GM12878 (cell line): ENCODE data around the gene SPAG7. TPM values are rescaled to one million over a fixed set of nuclear protein-coding genes. Genes with fewer than 3 reads are reported as not detected.

Source experiments
- ATF7 ChIP-seq: fragments of 450-650 bp; IDR thresholded peaks from 2 replicates; pipeline ENCODE4 v1.6.1; 2016; ENCODE audit warnings: low read depth, mild to moderate bottlenecking
- EGR1 ChIP-seq, 2 experiments: IDR thresholded peaks; 1 replicate in 1 of 2; 2 replicates in 1 of 2; pipeline ENCODE4 v1.6.1; 2011 to 2012; ENCODE audit warnings: low read depth in 2 of 2, low read length in 2 of 2, borderline replicate concordance in 1 of 2, mild to moderate bottlenecking in 1 of 2, moderate library complexity in 1 of 2
- HDGF ChIP-seq: fragments of 450-650 bp; IDR thresholded peaks from 2 replicates; pipeline ENCODE4 v1.6.1; 2016; ENCODE audit warnings: antibody characterized with exemption
- MTA2 ChIP-seq: fragments of 450-650 bp; IDR thresholded peaks from 2 replicates; pipeline ENCODE4 v1.6.1; 2016; ENCODE audit warnings: low read depth, mild to moderate bottlenecking, moderate library complexity
- SKIL ChIP-seq: fragments of 450-650 bp; IDR thresholded peaks from 2 replicates; pipeline ENCODE4 v1.6.1; 2017; ENCODE audit warnings: mild to moderate bottlenecking, low read depth, inconsistent platforms; ENCODE audit not compliant: poor library complexity, severe bottlenecking
- polyA plus RNA-seq, 11 experiments: library from polyadenylated mRNA; depleted of rRNA in 4 of 11; unstranded in 6 of 11; stranded (reverse) in 5 of 11; fragments of >200 nt; fragmentation: Nextera tagmentation in 4 of 11; fragmentation: Illumina TruSeq in 1 of 11; extraction: Ambion mirVana in 4 of 11; extraction: Trizol in 1 of 11; gene quantifications; 1 replicate in 1 of 11; 2 replicates in 10 of 11; pipeline versions ENCODE4 v1.2.1 to v1.2.3, GENCODE V29; 2011 to 2016; ENCODE audit warnings: inconsistent platforms in 2 of 11, missing spikeins in 2 of 11, low read depth in 1 of 11
- total RNA-seq, 4 experiments: library from RNA; depleted of rRNA in 3 of 4; stranded (reverse); fragments of >200 nt in 3 of 4; fragmentation: Illumina TruSeq in 1 of 4; extraction: Trizol in 1 of 4; gene quantifications; 2 replicates each; pipeline versions ENCODE4 v1.2.1 to v1.2.3, GENCODE V29; 2013 to 2021
- TF ChIP-seq, protein P1 (sequence below): IDR thresholded peaks from 2 replicates; pipeline ENCODE4 v1.6.1; 2012; ENCODE audit warnings: low read depth, low read length, improper control_type of control experiment

SPAG7 gene
- total and polyA plus RNA-seq, 10 of the 15 experiments (the other 5 are each of a cell fraction or from before 2014, with no cell fraction given), result 7.9 to 146 (median 88.7) TPM

- TF ChIP-seq, protein P1, sequence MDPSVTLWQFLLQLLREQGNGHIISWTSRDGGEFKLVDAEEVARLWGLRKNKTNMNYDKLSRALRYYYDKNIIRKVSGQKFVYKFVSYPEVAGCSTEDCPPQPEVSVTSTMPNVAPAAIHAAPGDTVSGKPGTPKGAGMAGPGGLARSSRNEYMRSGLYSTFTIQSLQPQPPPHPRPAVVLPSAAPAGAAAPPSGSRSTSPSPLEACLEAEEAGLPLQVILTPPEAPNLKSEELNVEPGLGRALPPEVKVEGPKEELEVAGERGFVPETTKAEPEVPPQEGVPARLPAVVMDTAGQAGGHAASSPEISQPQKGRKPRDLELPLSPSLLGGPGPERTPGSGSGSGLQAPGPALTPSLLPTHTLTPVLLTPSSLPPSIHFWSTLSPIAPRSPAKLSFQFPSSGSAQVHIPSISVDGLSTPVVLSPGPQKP, result no peak
- TF ChIP-seq SKIL, result peak; percentile 32
- TF ChIP-seq HDGF, result peak; percentile 73; the same call in 1 of the 2 replicates
- peak; percentile 25; the same call in 1 of the 2 replicates for TF ChIP-seq MTA2
- TF ChIP-seq EGR1 (IDR thresholded peaks at IDR 0.05; ENCODE audit: borderline replicate concordance in 1 of 2, low read depth in 2 of 2, low read length in 2 of 2), result peak in 1 of 2 experiments; percentile 44; a peak in 1 of 3 replicates
- 0 out of 2 replicates have a peak, but pooled peaks have one; percentile 10 for TF ChIP-seq ATF7
- TF ChIP-seq, all 136 proteins: peak for 9
Measured at GRCh38 chr17:4999430-5000093, 31.9 kb upstream of the SPAG7 start (continued).
